Fibroblast of the aortic adventitia (primary cell): Measurements from ENCODE around the gene KCNT1. TPM values are rescaled to one million over a fixed set of nuclear protein-coding genes. Genes with fewer than 3 reads are reported as not detected.

ENCODE experiments used
- DNase-seq: peaks from one replicate; pipeline ENCODE4 v3.0.0-alpha.2; 2010; ENCODE audit warnings: low read depth
- H3K4me3 ChIP-seq: 2 replicates; pipeline ENCODE4 v1.5.1; 2011; ENCODE audit warnings: low read depth, mild to moderate bottlenecking, control low read depth, low read length, moderate library complexity
- total RNA-seq: library from RNA; depleted of rRNA; stranded (reverse); fragments of >200 nt; gene quantifications from 2 replicates; pipeline ENCODE4 v1.2.3, GENCODE V29; 2012; ENCODE audit warnings: low replicate concordance
- TF ChIP-seq, protein P1 (sequence below): IDR thresholded peaks from 2 replicates; pipeline ENCODE4 v1.5.1; 2011; ENCODE audit warnings: mild to moderate bottlenecking, low read length, control low read depth, inconsistent platforms; ENCODE audit not compliant: insufficient read depth

KCNT1 gene
- total RNA-seq, result not detected in 2 replicates

DNA sequence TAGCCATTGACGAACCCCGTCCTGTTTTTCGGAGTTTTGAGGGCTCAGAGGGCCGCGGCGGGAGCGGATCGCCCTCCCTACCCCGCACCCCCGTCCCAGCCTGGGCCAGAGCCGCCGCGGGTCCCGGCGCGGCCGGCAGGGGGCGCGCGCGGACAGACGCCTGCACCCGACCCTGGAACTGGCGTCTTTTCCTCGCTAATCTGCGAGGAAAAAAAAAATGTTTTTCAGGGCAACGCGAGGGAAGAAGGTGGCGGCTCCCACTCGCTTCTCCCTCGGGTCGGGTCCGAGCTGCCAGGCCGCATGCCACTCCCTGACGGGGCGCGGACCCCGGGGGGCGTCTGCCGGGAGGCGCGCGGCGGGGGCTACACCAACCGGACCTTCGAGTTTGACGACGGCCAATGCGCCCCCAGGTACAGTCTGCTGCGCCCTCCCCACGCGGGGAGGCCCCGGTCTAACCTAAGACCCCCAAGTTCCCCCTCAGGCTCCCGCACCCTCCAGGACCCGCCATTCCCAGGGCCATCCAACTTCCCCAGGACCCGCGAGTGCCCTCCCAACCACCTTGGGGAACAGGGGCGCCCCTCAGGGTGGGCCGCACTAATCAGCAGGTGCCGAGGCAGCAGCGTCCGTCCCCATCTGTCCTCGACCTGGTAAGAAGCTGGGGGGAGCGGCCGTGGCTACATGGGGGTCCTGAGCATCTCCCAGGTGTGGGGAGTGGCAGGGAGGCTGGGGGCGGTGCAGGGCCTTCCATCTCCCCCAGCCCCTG, at the start of gene KCNT1:
Gene KCNT1, plus strand, starts transcription at position 227 of the 763 bp plus-strand sequence. Its CDS starts 74 bp downstream, at position 301.
- TF ChIP-seq, protein P1, sequence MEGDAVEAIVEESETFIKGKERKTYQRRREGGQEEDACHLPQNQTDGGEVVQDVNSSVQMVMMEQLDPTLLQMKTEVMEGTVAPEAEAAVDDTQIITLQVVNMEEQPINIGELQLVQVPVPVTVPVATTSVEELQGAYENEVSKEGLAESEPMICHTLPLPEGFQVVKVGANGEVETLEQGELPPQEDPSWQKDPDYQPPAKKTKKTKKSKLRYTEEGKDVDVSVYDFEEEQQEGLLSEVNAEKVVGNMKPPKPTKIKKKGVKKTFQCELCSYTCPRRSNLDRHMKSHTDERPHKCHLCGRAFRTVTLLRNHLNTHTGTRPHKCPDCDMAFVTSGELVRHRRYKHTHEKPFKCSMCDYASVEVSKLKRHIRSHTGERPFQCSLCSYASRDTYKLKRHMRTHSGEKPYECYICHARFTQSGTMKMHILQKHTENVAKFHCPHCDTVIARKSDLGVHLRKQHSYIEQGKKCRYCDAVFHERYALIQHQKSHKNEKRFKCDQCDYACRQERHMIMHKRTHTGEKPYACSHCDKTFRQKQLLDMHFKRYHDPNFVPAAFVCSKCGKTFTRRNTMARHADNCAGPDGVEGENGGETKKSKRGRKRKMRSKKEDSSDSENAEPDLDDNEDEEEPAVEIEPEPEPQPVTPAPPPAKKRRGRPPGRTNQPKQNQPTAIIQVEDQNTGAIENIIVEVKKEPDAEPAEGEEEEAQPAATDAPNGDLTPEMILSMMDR, result peak; percentile 46
- no peak within 1 kb of the TSS for H3K4me3 ChIP-seq
- DNase-seq, result peak; percentile 34

DNA sequence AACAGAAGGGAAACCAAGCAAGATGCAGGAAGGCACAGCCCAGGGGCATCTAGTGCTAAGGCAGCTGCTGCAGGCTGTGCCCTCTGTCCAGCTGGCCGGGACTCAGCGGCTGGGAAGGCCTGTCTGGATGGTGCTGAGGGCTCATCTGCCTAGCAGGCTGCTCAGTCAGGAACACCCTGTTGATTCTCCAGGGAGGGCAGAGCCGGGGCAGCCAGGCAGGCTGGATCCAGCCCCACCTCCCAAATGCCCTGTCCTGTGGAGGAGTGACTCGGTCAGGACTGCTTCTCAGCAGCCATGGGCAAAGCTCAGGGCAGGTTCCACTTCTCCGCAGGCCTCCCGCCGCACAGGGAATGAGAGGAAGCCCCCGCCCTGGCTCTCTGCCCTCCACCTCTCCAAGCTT, 46.7 kb upstream of the KCNT1 start:
- TF ChIP-seq, protein P1, result no peak
- H3K4me3 ChIP-seq, result no peak overlapping the region
- DNase-seq, result no peak

DNA sequence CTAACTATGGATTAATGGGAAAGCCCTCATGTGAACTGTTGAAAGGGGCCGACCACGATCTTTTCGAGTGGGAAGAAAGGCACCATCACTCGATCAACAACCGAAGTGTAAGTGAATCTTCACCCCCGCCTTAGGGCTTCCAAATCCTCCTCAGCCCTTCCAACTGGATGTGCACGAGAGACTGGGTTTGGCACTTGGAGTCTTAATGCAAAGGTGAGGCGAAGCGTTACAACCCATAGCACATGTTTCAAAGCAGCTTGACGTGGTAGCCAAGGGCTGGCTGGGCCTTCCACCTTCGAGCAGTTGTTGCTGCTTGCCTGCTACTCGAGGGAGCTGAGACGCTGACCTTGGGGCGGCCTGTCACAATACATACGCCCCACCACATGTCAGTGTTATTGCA, 44.6 kb upstream of the KCNT1 start:
- no peak overlapping the region for H3K4me3 ChIP-seq
- TF ChIP-seq, protein P1, result no peak
- no peak for DNase-seq

DNA sequence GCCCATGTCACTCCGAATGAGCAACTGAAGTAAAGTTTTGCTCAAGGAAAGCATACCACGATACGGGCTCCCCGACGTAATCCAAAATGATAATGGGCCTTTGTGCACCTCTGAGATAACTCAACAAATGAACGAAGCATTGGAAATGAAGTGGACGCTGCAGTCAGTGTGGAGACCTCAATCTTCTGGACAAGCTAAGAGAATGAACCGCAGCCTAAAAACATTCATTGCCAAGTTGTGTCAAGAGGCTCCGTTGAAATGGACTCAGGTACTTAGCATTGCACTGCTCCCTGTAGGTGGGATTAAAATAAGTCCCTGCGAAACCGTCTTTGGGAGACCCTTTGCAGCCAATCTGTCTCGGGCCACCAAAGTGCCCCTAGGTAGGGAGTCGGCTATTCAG, 42.7 kb upstream of the KCNT1 start:
- TF ChIP-seq, protein P1, result no peak
- no peak overlapping the region for H3K4me3 ChIP-seq
- DNase-seq, result no peak

DNA sequence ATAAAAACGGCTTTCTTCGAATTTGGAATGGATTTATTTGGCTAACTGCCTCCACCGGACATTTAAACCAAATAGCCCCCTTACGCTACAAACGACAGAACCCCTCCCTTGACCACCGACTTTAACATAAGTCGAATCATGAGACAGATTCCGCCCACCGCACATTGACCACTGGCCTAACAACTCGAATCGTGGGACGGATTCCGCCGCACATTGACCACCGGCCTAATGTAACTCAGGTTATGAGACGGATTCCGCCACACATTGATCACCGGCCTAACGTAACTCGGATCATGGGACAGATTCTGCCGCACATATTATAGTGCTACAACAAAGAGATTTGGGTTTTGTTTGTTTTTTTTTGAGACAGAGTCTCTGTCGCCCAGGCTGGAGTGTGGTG, 41.6 kb upstream of the KCNT1 start:
- TF ChIP-seq, protein P1, result no peak
- H3K4me3 ChIP-seq, result no peak overlapping the region
- no peak for DNase-seq

DNA sequence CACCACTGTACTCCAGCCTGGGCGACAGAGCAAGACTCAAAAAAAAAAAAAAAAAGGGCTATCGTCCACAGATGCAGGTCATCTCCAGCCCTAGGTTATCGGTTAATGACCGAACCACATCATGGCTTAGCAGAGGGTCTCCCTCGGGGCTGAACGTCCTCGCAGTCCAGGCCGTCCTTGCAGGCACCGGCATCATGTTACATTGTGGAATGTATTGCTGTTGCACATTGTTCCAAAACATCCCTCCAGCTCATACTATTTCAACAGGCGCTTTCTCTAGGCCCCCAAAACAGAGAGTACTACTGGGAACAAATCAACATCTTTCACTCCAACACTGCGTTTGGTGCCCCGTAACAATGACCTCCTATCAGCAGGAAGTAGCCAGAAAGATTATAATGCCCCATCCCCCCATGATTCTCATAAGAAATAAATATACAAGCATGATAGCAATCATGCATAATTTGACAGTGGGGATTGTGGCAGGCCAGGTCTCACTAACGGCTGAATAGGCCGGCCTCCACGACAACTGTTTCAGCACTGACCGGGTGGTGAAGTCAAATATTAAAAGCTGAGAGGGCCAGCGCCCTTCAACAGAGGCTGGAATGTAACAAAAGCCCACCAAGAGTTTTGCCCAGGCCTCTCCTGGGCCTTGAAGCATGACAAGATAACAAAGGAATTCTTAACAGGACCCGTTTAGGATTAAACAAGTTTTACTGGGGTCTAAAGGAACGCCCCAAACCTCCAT, 40.0 kb upstream of the KCNT1 start:
- no peak overlapping the region for H3K4me3 ChIP-seq
- DNase-seq, result no peak

More for the DNA sequence above, 40.0 kb upstream of the KCNT1 start:
- TF ChIP-seq, protein P1, result no peak
